GM18951 (cell line): ENCODE measurements around the gene MT3.
"Not testable (repeated sequence)": the region's sequence is repeated elsewhere in the genome, so short reads cannot be mapped to it uniquely, and the experiment has no call there.

Source experiments
- POLR2A ChIP-seq: IDR thresholded peaks from 4 replicates; pipeline ENCODE4 v1.6.1; 2011; ENCODE audit warnings: mild to moderate bottlenecking; ENCODE audit not compliant: insufficient read length, insufficient read depth; ENCODE audit errors: extremely low read depth
- in situ Hi-C: fragments of 300-500 bp; cut with MboI; formaldehyde crosslinking; loops from one replicate; pipeline ENCODE4 v1.12.0; 2022; ENCODE audit warnings: low sequenced_read_pairs, mixed read lengths, inconsistent platforms; ENCODE audit not compliant: unreplicated experiment

The MT3 gene

DNA sequence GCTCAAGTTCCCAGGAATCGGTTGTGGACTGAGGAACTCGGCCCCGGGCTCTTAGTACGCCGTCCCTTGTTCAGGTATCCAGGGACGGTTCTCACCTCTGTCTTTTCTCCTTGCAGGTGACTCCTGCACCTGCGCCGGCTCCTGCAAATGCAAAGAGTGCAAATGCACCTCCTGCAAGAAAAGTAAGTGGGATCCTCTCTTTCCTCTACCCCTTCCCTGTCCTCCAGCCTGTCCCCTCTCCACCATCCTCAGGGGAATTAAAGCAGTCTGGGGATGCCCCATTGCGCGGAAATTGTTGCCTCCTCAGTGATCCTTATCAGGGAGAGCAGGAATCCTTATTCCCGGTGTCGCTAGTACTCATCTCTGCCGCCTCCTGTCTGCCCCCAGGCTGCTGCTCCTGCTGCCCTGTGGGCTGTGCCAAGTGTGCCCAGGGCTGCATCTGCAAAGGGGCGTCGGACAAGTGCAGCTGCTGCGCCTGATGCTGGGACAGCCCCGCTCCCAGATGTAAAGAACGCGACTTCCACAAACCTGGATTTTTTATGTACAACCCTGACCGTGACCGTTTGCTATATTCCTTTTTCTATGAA, 19.6 kb downstream of the MT3 start:
- in situ Hi-C loops: no loop called here
- no peak for TF ChIP-seq POLR2A

- TF ChIP-seq POLR2A: no peak
- in situ Hi-C loops: no loop called here
These were observed 20.2 kb downstream of the MT3 start for GRCh38 chr16:56609463-56609921.

GRCh38 chr16:56610017-56610608, 20.8 kb downstream of the MT3 start:
- TF ChIP-seq POLR2A: no peak
- in situ Hi-C loops: no loop called here

GRCh38 chr16:56610609-56611111, 21.3 kb downstream of the MT3 start:
- in situ Hi-C loops: no loop called here
- no peak for TF ChIP-seq POLR2A

DNA sequence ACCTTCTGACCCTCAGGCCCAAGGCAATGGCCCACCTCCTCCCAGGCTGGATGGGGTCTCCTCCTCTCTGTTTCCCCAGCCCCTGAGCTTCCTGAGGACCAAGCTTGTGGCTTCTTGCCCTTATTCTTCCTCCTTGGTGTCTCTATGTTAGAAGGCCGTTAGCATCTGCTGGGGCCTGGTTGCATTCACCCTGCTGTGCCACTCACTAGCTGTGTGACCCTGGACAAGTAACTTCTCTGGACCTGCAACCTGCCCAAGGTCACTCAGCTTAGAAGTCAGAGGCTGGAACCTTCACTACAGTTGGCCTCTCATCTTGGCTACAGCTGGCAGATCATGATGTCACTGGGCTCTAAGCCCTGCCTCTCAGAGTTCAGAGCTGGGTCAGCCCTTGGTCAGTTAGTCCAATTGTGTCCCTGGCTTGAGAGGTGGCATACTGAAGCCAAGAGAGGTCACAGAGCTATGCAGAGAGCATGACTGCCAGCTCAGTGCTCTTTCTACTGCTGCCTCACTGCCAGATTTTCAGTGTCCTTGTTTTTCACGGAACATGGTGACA, 22.0 kb downstream of the MT3 start:
- in situ Hi-C loops: no loop called here
- no peak for TF ChIP-seq POLR2A

DNA sequence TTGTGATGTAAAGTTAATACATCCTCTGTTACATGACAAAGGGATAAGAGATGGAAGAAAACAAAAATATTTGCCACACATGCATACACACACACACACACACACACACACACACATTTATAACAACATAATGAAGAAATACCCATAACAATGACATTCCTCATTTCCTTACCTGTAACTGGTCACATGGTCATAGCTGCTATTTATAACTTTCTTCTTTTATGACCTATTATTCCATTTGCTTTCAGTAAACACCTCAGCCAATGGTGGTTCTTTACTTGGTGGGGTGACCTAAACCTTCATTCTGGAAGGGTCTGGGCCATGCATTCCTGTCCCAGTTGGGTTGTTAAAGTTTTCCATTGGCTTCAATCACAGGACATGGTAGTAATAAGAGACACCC, 24.4 kb downstream of the MT3 start:
- TF ChIP-seq POLR2A: no peak
- in situ Hi-C loops: no loop called here

DNA sequence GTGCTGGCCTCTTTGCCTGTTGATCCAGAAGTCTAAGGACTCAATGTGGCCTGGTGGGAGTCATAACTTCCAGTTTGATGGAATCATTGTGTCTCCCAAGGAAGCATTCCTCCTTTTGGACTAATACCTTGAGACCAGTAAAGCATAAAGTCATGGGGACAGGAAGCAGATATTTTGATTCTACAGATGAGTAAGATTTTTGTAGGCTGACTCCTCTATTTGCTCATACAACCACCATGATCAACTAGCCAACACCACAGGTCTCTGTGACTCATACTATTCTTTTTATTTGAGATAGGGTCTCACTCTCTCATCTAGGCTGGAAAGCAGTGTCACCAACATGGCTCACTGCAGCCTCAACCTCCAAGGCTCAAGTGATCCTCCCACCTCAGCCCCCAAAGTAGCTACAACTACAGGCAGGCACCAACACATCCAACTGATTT, 25.2 kb downstream of the MT3 start:
- in situ Hi-C loops: no loop called here
- TF ChIP-seq POLR2A: no peak

- in situ Hi-C loops: no loop called here
- no peak for TF ChIP-seq POLR2A
These were observed 26.0 kb downstream of the MT3 start for GRCh38 chr16:56615353-56615752.

DNA sequence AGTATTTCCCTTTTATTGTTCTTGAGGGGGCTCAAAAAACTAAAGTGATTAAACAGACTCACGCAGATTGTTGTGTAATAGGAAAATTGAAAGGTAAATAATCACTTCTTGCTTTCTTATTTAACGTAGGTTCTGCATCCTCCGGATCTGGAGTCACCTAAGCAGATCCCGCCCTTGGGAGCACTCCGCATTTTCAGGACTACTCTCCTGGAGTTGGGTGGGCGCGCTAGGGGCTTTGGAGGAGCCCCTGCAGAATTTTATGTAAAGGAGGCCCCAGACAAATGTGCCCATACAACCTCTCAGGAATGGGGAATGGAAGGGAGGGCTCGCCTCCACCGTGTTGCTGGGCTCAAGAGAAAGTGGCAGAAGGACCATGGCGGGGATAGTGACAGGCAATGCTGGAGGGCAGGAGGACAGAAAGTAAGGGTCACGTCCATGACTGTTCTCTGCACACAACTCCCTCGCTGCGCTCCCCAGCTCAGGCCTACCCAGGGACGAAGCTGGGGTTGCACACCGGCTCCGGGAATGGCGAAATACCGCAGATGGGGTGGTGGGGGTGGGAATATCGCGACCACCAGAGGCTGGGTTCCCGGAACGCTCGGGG, 27.4 kb downstream of the MT3 start:
- no peak for TF ChIP-seq POLR2A
- in situ Hi-C loops: no loop called here

- TF ChIP-seq POLR2A: no peak
- in situ Hi-C loops: no loop called here
These were observed 28.1 kb downstream of the MT3 start for GRCh38 chr16:56617212-56618085.

DNA sequence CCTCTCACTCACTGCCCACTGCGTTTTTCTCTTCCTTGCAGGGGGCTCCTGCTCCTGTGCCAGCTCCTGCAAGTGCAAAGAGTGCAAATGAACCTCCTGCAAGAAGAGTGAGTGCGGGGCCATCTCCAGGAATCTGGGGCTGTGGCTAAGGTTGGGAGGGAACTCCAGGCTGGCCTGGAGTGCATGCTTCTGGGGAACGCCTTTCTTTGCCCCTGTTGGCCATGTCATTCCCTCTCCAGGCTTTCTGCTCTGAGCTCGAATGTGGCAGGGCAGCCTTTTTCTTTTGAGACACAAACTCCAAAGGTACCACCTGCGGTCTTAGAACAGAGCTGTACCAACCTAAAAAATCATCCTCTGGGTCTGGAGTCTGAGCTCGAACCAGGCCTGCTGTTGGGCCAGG, 28.8 kb downstream of the MT3 start:
- no peak for TF ChIP-seq POLR2A

DNA sequence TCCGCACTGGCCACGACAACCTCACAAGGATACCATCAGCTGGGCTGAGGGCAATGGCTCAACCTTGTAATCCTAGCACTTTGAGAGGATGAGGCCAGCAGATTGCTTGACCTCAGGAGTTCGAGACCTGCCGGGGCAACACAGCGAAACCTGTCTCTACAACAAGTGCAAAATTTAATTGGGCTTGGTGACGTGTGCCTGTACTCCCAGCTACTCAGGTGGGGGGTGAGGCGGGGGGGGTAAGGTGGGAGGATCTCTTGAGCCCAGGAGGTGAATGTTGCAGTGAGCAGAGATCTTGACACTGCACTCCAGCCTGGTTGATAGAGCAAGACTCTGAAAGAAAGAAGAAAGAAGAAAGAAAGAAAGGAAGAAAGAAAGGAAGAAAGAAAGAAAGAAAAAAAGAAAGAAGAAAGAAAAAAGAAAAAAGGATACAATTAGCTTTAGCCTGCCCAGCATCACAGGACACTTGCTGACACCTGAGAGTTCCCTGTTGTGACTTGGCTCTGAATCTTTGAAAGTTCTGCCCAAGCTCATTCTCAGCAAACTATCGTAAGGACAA, 31.1 kb downstream of the MT3 start:
- in situ Hi-C loops: no loop called here
- no peak for TF ChIP-seq POLR2A

More for the DNA sequence above, 28.8 kb downstream of the MT3 start:
- in situ Hi-C loops: no loop called here

DNA sequence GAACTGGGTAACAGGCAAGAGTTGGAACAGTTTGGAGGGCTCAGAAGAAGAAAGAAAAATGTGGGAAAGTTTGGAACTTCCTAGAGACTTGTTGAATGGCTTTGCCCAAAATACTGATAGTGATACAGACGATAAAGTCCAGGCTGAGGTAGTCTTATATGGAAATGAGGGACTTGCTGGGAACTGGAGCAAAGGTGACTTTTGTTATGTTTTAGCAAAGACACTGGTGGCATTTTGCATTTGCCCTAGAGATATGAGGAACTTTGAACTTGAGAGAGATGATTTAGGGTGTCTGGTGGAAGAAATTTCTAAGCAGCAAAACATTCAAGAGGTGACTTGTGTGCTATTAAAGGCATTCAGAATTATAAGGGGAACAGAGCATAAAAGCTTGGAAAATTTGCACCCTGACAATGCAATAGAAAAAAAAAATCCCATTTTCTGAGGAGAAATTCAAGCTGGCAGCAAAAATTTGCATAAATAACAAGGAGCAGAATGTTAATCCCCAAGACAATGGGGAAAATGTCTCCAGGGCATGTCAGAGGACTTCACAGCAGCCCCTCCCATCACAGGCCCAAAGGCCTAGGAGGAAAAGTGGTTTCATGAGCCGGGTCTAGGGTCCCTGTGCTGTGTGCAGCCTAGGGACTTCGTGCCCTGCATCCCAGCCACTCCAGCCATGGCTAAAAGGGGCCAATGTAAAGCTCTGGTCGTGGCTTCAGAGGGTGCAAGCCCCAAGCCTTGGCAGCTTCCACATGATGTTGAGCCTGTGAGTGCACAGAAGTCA, 32.5 kb downstream of the MT3 start:
- in situ Hi-C loops: not testable (repeated sequence)

- in situ Hi-C loops: not testable (repeated sequence)
These were observed 33.9 kb downstream of the MT3 start for GRCh38 chr16:56623184-56623583.
